Measurements from ENCODE around the gene FXYD4.

Gene FXYD4

DNA sequence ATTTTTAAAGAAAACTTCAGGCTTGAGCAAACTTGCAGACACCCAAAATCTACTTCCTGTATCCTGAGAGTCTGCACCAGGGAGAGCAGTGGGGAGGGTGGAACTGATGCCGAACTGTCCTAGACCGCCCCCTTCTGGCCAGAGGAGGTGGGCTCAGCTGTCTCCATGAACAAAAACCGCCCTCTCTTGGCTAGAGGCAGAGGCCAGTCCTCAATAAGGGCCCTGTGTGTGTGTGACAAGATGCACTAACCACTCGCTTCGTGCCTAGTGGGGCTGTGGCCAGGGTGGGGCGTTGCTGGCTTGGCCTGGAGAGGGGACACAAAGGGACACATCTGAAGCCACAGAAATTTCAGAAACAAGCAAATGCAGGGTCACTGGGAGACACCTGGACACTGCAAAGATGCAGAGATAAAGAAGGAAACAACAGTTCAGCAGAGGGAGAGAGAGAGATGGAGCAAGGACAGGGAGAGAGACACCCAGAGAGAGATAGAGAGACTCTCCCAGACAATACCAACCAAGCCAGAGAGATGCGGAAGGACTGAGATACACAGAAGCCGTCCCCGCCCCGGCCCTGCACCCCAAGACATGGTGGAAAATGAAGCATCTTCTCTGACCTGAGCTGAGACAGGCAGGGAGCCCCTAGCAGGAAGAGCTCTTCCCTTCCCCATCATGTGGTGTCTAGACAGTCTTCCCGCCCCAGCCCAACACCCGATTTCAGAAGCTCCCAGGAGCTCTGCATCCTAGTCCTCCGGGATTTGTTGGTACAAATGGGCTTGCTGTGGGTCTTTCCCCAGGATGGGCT is 22.7 kb upstream of the FXYD4 start:
- Histone ChIP-seq H3K4me3 (ENCODE audit: insufficient read depth in 1 of 2, low read depth in 1 of 2, low read length in 2 of 2) (no peak overlapping the region), H2BK120ac (ENCODE audit: low read depth, low read length) (no peak overlapping the region), H3K27ac (ENCODE audit: low read length, poor library complexity, severe bottlenecking) (no peak overlapping the region), H3K23ac (ENCODE audit: low read length in 2 of 2) (no peak overlapping the region), H4K8ac (ENCODE audit: low read length) (peak overlapping the region; percentile 45), H2AFZ (ENCODE audit: low read depth, low read length) (no peak overlapping the region), H3K18ac (ENCODE audit: low read depth in 1 of 2, low read length in 2 of 2) (no peak overlapping the region), H2BK15ac (ENCODE audit: low read depth, poor library complexity, severe bottlenecking) (no peak overlapping the region), H3K4ac (ENCODE audit: low read depth in 1 of 2, low read length in 2 of 2) (no peak overlapping the region), H2BK5ac (ENCODE audit: low read depth, low read length, poor library complexity, severe bottlenecking) (no peak overlapping the region), H3K27me3 (ENCODE audit: control insufficient read depth in 1 of 2, insufficient read depth in 1 of 2, low read length in 2 of 2) (peaks cover 13 to 25% of the 10 kb centered on the region in 2 experiments), H3K36me3 (ENCODE audit: control insufficient read depth in 1 of 2, insufficient read depth in 2 of 2, low read depth in 1 of 2, low read length in 2 of 2) (no peaks in the 10 kb centered on the region), H3K4me2 (ENCODE audit: low read length, poor library complexity, severe bottlenecking) (no peak overlapping the region), H2AK5ac (ENCODE audit: low read length, severe bottlenecking) (no peak overlapping the region), H2BK12ac (ENCODE audit: low read length in 2 of 2) (no peak overlapping the region), H4K91ac (ENCODE audit: low read length) (no peak overlapping the region), H3K79me1 (replicated peaks; ENCODE audit: low read length, poor library complexity, severe bottlenecking) (no peaks in the 10 kb centered on the region), H3K9me3 (ENCODE audit: control insufficient read depth, low read length) (no peaks in the 10 kb centered on the region), H3K9ac (ENCODE audit: low read length) (no peak overlapping the region), H3K4me1 (ENCODE audit: control insufficient read depth, insufficient read depth, low read depth, low read length) (no peaks in the 10 kb centered on the region), H3K14ac (ENCODE audit: low read length in 2 of 2) (no peak overlapping the region)
- WGBS: 50% methylated on average over 13 of the region's 13 CpGs
- peak; percentile 71 for DNase-seq

DNA sequence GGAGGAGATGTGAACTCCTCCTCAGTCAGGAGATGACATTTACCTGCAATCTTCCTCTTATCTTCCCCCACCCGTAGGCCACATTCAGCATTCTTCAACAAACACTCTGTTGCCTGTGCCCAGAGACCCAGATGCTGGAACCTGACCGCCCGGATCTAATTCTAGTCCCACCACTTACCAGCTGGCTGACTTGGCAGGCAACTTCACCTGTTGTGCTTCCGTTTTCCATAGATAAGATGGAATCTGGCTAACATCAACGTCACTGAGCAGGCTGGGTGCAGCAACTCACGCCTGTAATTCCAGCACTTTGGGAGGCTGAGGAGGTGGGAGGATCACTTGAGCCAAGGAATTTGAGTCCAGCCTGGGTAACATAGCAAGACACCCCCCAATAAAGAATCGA is 21.3 kb upstream of the FXYD4 start:
- H2BK15ac ChIP-seq (ENCODE audit: low read depth, poor library complexity, severe bottlenecking): no peak overlapping the region
- H3K4me1 ChIP-seq (ENCODE audit: control insufficient read depth, insufficient read depth, low read depth, low read length): no peaks in the 10 kb centered on the region
- no peaks in the 10 kb centered on the region for H3K79me1 ChIP-seq (replicated peaks; ENCODE audit: low read length, poor library complexity, severe bottlenecking)
- no peak overlapping the region for H3K18ac ChIP-seq (ENCODE audit: low read depth in 1 of 2, low read length in 2 of 2)
- no peak for DNase-seq
- H3K36me3 ChIP-seq (ENCODE audit: control insufficient read depth in 1 of 2, insufficient read depth in 2 of 2, low read depth in 1 of 2, low read length in 2 of 2): no peaks in the 10 kb centered on the region
- no peak overlapping the region for H2AFZ ChIP-seq (ENCODE audit: low read depth, low read length)
- no peak overlapping the region for H2BK12ac ChIP-seq (ENCODE audit: low read length in 2 of 2)
- H4K91ac ChIP-seq (ENCODE audit: low read length): no peak overlapping the region
- H3K4ac ChIP-seq (ENCODE audit: low read depth in 1 of 2, low read length in 2 of 2): no peak overlapping the region
- no peak overlapping the region for H3K27ac ChIP-seq (ENCODE audit: low read length, poor library complexity, severe bottlenecking)
- no peak overlapping the region for H3K14ac ChIP-seq (ENCODE audit: low read length in 2 of 2)
- H2BK120ac ChIP-seq (ENCODE audit: low read depth, low read length): no peak overlapping the region
- no peak overlapping the region for H2BK5ac ChIP-seq (ENCODE audit: low read depth, low read length, poor library complexity, severe bottlenecking)
- no peak overlapping the region for H3K9ac ChIP-seq (ENCODE audit: low read length)
- H2AK5ac ChIP-seq (ENCODE audit: low read length, severe bottlenecking): no peak overlapping the region
- H3K27me3 ChIP-seq (ENCODE audit: control insufficient read depth in 1 of 2, insufficient read depth in 1 of 2, low read length in 2 of 2): peaks cover 13 to 28% of the 10 kb centered on the region in 2 experiments
- H3K23ac ChIP-seq (ENCODE audit: low read length in 2 of 2): no peak overlapping the region
- no peak overlapping the region for H4K8ac ChIP-seq (ENCODE audit: low read length)
- WGBS: 67% methylated on average over 7 of the region's 7 CpGs
- H3K9me3 ChIP-seq (ENCODE audit: control insufficient read depth, low read length): no peaks in the 10 kb centered on the region
- H3K4me2 ChIP-seq (ENCODE audit: low read length, poor library complexity, severe bottlenecking): no peak overlapping the region
- no peak overlapping the region for H3K4me3 ChIP-seq (ENCODE audit: insufficient read depth in 1 of 2, low read depth in 1 of 2, low read length in 2 of 2)

DNA sequence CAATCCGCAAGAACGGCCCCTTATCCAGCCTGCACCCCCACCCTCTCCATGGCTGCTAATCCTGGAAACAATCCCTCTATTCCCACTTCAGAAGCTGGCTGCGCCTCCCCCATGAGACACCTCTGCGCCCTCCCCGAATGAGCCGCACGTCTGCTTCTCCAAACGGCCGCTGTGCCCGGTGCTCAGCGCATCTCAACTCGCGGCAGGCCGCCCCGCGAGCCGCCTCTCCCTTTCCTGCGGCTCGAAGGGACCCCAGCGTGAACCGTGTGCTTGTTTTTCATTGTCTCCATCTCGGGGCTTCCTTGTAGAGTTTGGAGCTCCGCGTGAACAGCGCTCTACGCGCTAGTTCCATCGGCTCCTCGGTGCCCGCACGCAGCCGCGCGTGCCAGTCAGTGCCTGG is 20.8 kb upstream of the FXYD4 start:
- Histone ChIP-seq H2AFZ (ENCODE audit: low read depth, low read length) (no peak overlapping the region), H3K9ac (ENCODE audit: low read length) (no peak overlapping the region), H3K4me1 (ENCODE audit: control insufficient read depth, insufficient read depth, low read depth, low read length) (no peaks in the 10 kb centered on the region), H2BK5ac (ENCODE audit: low read depth, low read length, poor library complexity, severe bottlenecking) (no peak overlapping the region), H3K14ac (ENCODE audit: low read length in 2 of 2) (no peak overlapping the region), H2BK120ac (ENCODE audit: low read depth, low read length) (no peak overlapping the region), H3K4me2 (ENCODE audit: low read length, poor library complexity, severe bottlenecking) (no peak overlapping the region), H4K91ac (ENCODE audit: low read length) (no peak overlapping the region), H3K27ac (ENCODE audit: low read length, poor library complexity, severe bottlenecking) (no peak overlapping the region), H3K9me3 (ENCODE audit: control insufficient read depth, low read length) (no peaks in the 10 kb centered on the region), H3K23ac (ENCODE audit: low read length in 2 of 2) (no peak overlapping the region), H3K4me3 (ENCODE audit: insufficient read depth in 1 of 2, low read depth in 1 of 2, low read length in 2 of 2) (peak overlapping the region; percentile 14 to 63), H2BK12ac (ENCODE audit: low read length in 2 of 2) (no peak overlapping the region), H3K36me3 (ENCODE audit: control insufficient read depth in 1 of 2, insufficient read depth in 2 of 2, low read depth in 1 of 2, low read length in 2 of 2) (no peaks in the 10 kb centered on the region), H2BK15ac (ENCODE audit: low read depth, poor library complexity, severe bottlenecking) (no peak overlapping the region), H3K18ac (ENCODE audit: low read depth in 1 of 2, low read length in 2 of 2) (no peak overlapping the region), H2AK5ac (ENCODE audit: low read length, severe bottlenecking) (no peak overlapping the region), H4K8ac (ENCODE audit: low read length) (no peak overlapping the region), H3K79me1 (replicated peaks; ENCODE audit: low read length, poor library complexity, severe bottlenecking) (no peaks in the 10 kb centered on the region), H3K4ac (ENCODE audit: low read depth in 1 of 2, low read length in 2 of 2) (no peak overlapping the region), H3K27me3 (ENCODE audit: control insufficient read depth in 1 of 2, insufficient read depth in 1 of 2, low read length in 2 of 2) (peaks cover 13 to 28% of the 10 kb centered on the region in 2 experiments)
- DNase-seq: no peak
- WGBS: 96% methylated on average over 34 of the region's 34 CpGs

DNA sequence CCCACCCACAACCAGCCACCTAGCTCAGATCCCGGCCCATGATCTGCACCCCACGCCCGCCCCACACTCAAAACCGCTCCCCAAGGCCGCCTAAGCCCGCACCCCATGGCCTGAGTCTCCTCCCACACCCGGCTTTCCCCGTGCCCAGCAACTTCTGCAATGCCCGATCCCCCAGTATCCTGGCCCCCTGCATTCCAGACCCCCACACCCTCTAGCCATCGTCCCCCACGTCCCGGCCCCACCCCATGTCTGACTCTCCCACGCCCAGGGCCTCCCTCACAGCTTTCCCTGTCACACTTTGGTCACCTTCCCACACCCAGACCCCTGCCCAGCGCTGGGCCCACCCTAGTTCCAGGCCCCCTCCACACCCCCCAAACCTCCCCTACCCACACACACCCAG is 20.1 kb upstream of the FXYD4 start:
- Histone ChIP-seq H2BK12ac (ENCODE audit: low read length in 2 of 2) (no peak overlapping the region), H3K36me3 (ENCODE audit: control insufficient read depth in 1 of 2, insufficient read depth in 2 of 2, low read depth in 1 of 2, low read length in 2 of 2) (no peaks in the 10 kb centered on the region), H3K27ac (ENCODE audit: low read length, poor library complexity, severe bottlenecking) (no peak overlapping the region), H2BK5ac (ENCODE audit: low read depth, low read length, poor library complexity, severe bottlenecking) (no peak overlapping the region), H2AFZ (ENCODE audit: low read depth, low read length) (no peak overlapping the region), H3K4me2 (ENCODE audit: low read length, poor library complexity, severe bottlenecking) (no peak overlapping the region), H3K9ac (ENCODE audit: low read length) (no peak overlapping the region), H4K91ac (ENCODE audit: low read length) (no peak overlapping the region), H3K27me3 (ENCODE audit: control insufficient read depth in 1 of 2, insufficient read depth in 1 of 2, low read length in 2 of 2) (peaks cover 13 to 28% of the 10 kb centered on the region in 2 experiments), H3K4ac (ENCODE audit: low read depth in 1 of 2, low read length in 2 of 2) (no peak overlapping the region), H2AK5ac (ENCODE audit: low read length, severe bottlenecking) (no peak overlapping the region), H3K4me3 (ENCODE audit: insufficient read depth in 1 of 2, low read depth in 1 of 2, low read length in 2 of 2) (no peak overlapping the region), H2BK120ac (ENCODE audit: low read depth, low read length) (no peak overlapping the region), H3K79me1 (replicated peaks; ENCODE audit: low read length, poor library complexity, severe bottlenecking) (no peaks in the 10 kb centered on the region), H4K8ac (ENCODE audit: low read length) (no peak overlapping the region), H3K4me1 (ENCODE audit: control insufficient read depth, insufficient read depth, low read depth, low read length) (no peaks in the 10 kb centered on the region), H3K18ac (ENCODE audit: low read depth in 1 of 2, low read length in 2 of 2) (no peak overlapping the region), H2BK15ac (ENCODE audit: low read depth, poor library complexity, severe bottlenecking) (no peak overlapping the region), H3K9me3 (ENCODE audit: control insufficient read depth, low read length) (no peaks in the 10 kb centered on the region), H3K23ac (ENCODE audit: low read length in 2 of 2) (no peak overlapping the region), H3K14ac (ENCODE audit: low read length in 2 of 2) (no peak overlapping the region)
- DNase-seq: no peak
- WGBS: 88% methylated on average over 13 of the region's 14 CpGs
